Fibroblast of lung (primary cell): Measurements from ENCODE around the gene ABCB9.

Source experiments
- CTCF ChIP-seq, 2 donors: IDR thresholded peaks in 1 of 2; conservative IDR thresholded peaks in 1 of 2; 1 replicate in 1 of 2; 2 replicates in 1 of 2; pipeline ENCODE4 v1.5.1; 2011 to 2012; ENCODE audit warnings: low read length in 2 of 2, control low read depth in 1 of 2, inconsistent platforms in 1 of 2, low read depth in 1 of 2, mild to moderate bottlenecking in 1 of 2
- EZH2 ChIP-seq: IDR thresholded peaks from 2 replicates; pipeline ENCODE4 v1.5.1; 2012; ENCODE audit warnings: low read length, control low read depth, mild to moderate bottlenecking; ENCODE audit errors: missing control alignments

DNA sequence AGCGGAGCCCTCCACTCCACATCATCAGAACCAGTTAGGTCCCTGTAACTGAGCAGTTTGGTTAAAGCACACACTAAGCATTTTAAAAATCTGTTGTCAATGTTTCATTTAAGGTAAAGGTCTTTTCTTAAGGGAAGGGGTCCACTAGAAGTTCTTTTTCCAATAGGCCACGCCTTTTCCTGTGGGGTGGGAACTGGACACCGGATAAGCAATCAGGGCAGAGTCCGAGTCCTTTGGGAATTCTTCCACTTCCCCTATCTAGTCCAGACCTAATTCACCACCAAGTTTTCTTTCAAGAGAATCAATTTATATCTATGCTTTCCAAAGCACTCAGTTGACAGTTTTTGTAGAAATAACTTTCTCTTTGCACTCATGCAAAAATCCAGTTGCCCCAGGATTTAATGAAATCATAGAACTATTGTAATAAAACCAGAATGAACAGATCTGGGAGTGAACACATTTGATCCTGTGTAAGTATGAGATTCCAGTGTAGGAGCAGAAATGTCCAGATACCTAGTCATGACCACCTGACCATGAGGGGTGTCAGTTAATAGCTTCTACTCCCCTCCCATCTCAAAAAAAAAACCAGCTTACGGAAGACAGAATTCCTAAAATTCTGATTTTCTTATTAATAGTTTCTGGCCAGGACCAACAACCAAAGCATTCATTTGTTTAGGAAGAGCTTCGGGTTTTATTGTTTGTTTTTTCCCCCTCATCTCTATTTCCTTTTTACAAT is 82.0 kb downstream of the ABCB9 start:
- TF ChIP-seq EZH2 (no peak), CTCF (conservative IDR thresholded peaks at IDR 0.05 in 1 of 2, IDR thresholded peaks at IDR 0.05 in 1 of 2; ENCODE audit: low read depth in 1 of 2, low read length in 2 of 2) (no peak)
